CD14-positive monocyte (primary cell): ENCODE results near the gene FHIT. TPM values are rescaled to one million over a fixed set of nuclear protein-coding genes. Genes with fewer than 3 reads are reported as not detected.

ENCODE experiments used
- DNase-seq, 3 donors: peaks; one replicate each; pipeline ENCODE4 v3.0.0-alpha.2; 2011 to 2022
- H2AFZ ChIP-seq: 2 replicates; pipeline ENCODE4 v1.6.0; 2012; ENCODE audit warnings: mild to moderate bottlenecking, low read depth, low read length, inconsistent platforms; ENCODE audit not compliant: insufficient read depth, poor library complexity, severe bottlenecking
- H3K27ac ChIP-seq, 2 donors: 1 replicate in 1 of 2; 2 replicates in 1 of 2; pipeline ENCODE4 v1.5.1; 2012 to 2013; ENCODE audit warnings: low read length in 2 of 2, control low read depth in 1 of 2, inconsistent platforms in 1 of 2, low read depth in 1 of 2, mild to moderate bottlenecking in 1 of 2
- H3K27me3 ChIP-seq, 2 donors: one replicate each; pipeline versions ENCODE4 v1.6.0 to v1.6.1; 2011 to 2013; ENCODE audit warnings: low read length in 2 of 2; ENCODE audit not compliant: control insufficient read depth in 2 of 2, insufficient read depth in 2 of 2
- H3K36me3 ChIP-seq, 2 donors: replicated peaks in 1 of 2; 1 replicate in 1 of 2; 2 replicates in 1 of 2; pipeline versions ENCODE4 v1.5.1 to v1.6.1; 2012 to 2013; ENCODE audit warnings: low read length in 2 of 2, control low read depth in 1 of 2, inconsistent platforms in 1 of 2, mild to moderate bottlenecking in 1 of 2; ENCODE audit not compliant: insufficient read depth in 2 of 2, control insufficient read depth in 1 of 2
- H3K4me1 ChIP-seq, 2 donors: 1 replicate in 1 of 2; 2 replicates in 1 of 2; pipeline versions ENCODE4 v1.5.1 to v1.6.1; 2012 to 2013; ENCODE audit warnings: low read length in 2 of 2, control low read depth in 1 of 2, inconsistent platforms in 1 of 2, mild to moderate bottlenecking in 1 of 2, moderate library complexity in 1 of 2; ENCODE audit not compliant: insufficient read depth in 2 of 2, control insufficient read depth in 1 of 2
- H3K4me2 ChIP-seq: replicated peaks from 2 replicates; pipeline ENCODE3; 2012; ENCODE audit warnings: low read length, moderate library complexity, mild to moderate bottlenecking; ENCODE audit not compliant: poor library complexity, severe bottlenecking; ENCODE audit errors: extremely low read depth
- H3K4me3 ChIP-seq, 3 experiments: fragments of 200-600 bp in 1 of 3; sonication (generic) in 1 of 3; replicated peaks in 1 of 3; 1 replicate in 2 of 3; 2 replicates in 1 of 3; pipeline ENCODE4 v1.5.1; 2011 to 2013; ENCODE audit warnings: low read length in 3 of 3, mild to moderate bottlenecking in 3 of 3, control low read depth in 2 of 3, low read depth in 2 of 3, inconsistent platforms in 1 of 3, moderate library complexity in 1 of 3
- H3K79me2 ChIP-seq: 2 replicates; pipeline ENCODE4 v1.6.0; 2012; ENCODE audit warnings: mild to moderate bottlenecking, control low read depth, inconsistent platforms, low read length, moderate library complexity; ENCODE audit not compliant: insufficient read depth
- H3K9ac ChIP-seq: 2 replicates; pipeline ENCODE4 v1.6.0; 2017; ENCODE audit warnings: low read length, mild to moderate bottlenecking; ENCODE audit not compliant: insufficient read depth, poor library complexity, severe bottlenecking
- H3K9me3 ChIP-seq, 2 donors: replicated peaks in 1 of 2; 1 replicate in 1 of 2; 2 replicates in 1 of 2; pipeline versions ENCODE4 v1.5.1 to v1.6.1; 2012 to 2013; ENCODE audit warnings: low read length in 2 of 2, control low read depth in 1 of 2; ENCODE audit not compliant: control insufficient read depth in 1 of 2, insufficient read depth in 1 of 2
- H4K20me1 ChIP-seq: 2 replicates; pipeline ENCODE4 v1.6.0; 2012; ENCODE audit warnings: mild to moderate bottlenecking, low read length, control low read depth, moderate library complexity; ENCODE audit not compliant: insufficient read depth
- H3K27ac Mint-ChIP-seq, 7 donors: one replicate each; pipeline ENCODE4 v1.8.0; 2020; ENCODE audit warnings: mild to moderate bottlenecking in 7 of 7, mixed read lengths in 7 of 7, moderate library complexity in 6 of 7, inconsistent platforms in 2 of 7
- H3K27me3 Mint-ChIP-seq, 3 donors: one replicate each; pipeline ENCODE4 v1.8.0; 2021 to 2022; ENCODE audit warnings: low read depth in 3 of 3, mild to moderate bottlenecking in 3 of 3, mixed read lengths in 3 of 3, moderate library complexity in 3 of 3, inconsistent platforms in 1 of 3
- H3K36me3 Mint-ChIP-seq, 2 donors: one replicate each; pipeline ENCODE4 v1.8.0; 2020; ENCODE audit warnings: mixed read lengths in 2 of 2, inconsistent platforms in 1 of 2, mild to moderate bottlenecking in 1 of 2
- H3K4me1 Mint-ChIP-seq: one replicate; pipeline ENCODE4 v1.8.0; 2020; ENCODE audit warnings: mild to moderate bottlenecking, mixed read lengths
- H3K4me3 Mint-ChIP-seq, 2 donors: one replicate each; pipeline ENCODE4 v1.8.0; 2020; ENCODE audit warnings: mild to moderate bottlenecking in 2 of 2, mixed read lengths in 2 of 2, moderate library complexity in 1 of 2
- H3K9me3 Mint-ChIP-seq, 7 donors: one replicate each; pipeline ENCODE4 v1.8.0; 2020 to 2022; ENCODE audit warnings: mixed read lengths in 7 of 7, mild to moderate bottlenecking in 6 of 7, moderate library complexity in 6 of 7, inconsistent platforms in 2 of 7
- CTCF ChIP-seq: fragments of 200-600 bp; IDR thresholded peaks from one replicate; pipeline ENCODE4 v1.8.0; 2022; ENCODE audit warnings: antibody characterized with exemption, mild to moderate bottlenecking
- WGBS: methylation state at CpG from one replicate; pipeline ENCODE4 v1.1.5; 2013; ENCODE audit warnings: missing lambda C conversion rate; ENCODE audit not compliant: insufficient coverage; 5-methylcytosine and 5-hydroxymethylcytosine counted together
- intact Hi-C, 2 donors: fragments of 100-400 bp; cut with micrococcal nuclease; formaldehyde crosslinking; loops; one replicate each; pipeline versions ENCODE4 v1.15.0 to v1.15.1; 2023
- polyA plus RNA-seq, 3 donors: library from polyadenylated mRNA; depleted of rRNA in 1 of 3; unstranded in 2 of 3; stranded (reverse) in 1 of 3; fragments of 300-500 nt in 2 of 3; fragments of >200 nt in 1 of 3; fragmentation: Illumina TruSeq in 2 of 3; gene quantifications; 1 replicate in 2 of 3; 2 replicates in 1 of 3; pipeline ENCODE4 v1.2.3, GENCODE V29; 2012 to 2021

The FHIT gene
- polyA plus RNA-seq, 3 donors: 1.7 to 3.4 (median 3.2) TPM

GRCh38 chr3:60729056-60729455, 522.2 kb downstream of the FHIT start:
- peaks cover 9 to 16% of the 10 kb centered on the region in 2 donors for H3K9me3 ChIP-seq
- DNase-seq: no peak
- no peak overlapping the region for H3K4me2 ChIP-seq
- intact Hi-C loops: no loop called here
- no peaks in the 10 kb centered on the region for H3K4me1 ChIP-seq
- no peaks in the 10 kb centered on the region for H3K79me2 ChIP-seq
- H3K4me1 Mint-ChIP-seq: no peaks in the 10 kb centered on the region
- peaks cover 0 to 1% (median 0%) of the 10 kb centered on the region in 3 donors for H3K27me3 Mint-ChIP-seq
- H2AFZ ChIP-seq: no peak overlapping the region
- H3K27me3 ChIP-seq: no peaks in the 10 kb centered on the region
- H3K36me3 ChIP-seq: no peaks in the 10 kb centered on the region
- H3K27ac ChIP-seq: no peak overlapping the region
- no peak for TF ChIP-seq CTCF
- no peaks in the 10 kb centered on the region for H4K20me1 ChIP-seq
- no peak overlapping the region for H3K4me3 ChIP-seq
- no peak overlapping the region for H3K9ac ChIP-seq
- H3K36me3 Mint-ChIP-seq: peaks cover 0 to 4% of the 10 kb centered on the region in 2 donors
- H3K27ac Mint-ChIP-seq: no peak overlapping the region
- no peak overlapping the region for H3K4me3 Mint-ChIP-seq
- WGBS: 90% methylated on average over 2 of the region's 6 CpGs
- H3K9me3 Mint-ChIP-seq: peaks cover 11 to 20% (median 18%) of the 10 kb centered on the region in 7 donors

DNA sequence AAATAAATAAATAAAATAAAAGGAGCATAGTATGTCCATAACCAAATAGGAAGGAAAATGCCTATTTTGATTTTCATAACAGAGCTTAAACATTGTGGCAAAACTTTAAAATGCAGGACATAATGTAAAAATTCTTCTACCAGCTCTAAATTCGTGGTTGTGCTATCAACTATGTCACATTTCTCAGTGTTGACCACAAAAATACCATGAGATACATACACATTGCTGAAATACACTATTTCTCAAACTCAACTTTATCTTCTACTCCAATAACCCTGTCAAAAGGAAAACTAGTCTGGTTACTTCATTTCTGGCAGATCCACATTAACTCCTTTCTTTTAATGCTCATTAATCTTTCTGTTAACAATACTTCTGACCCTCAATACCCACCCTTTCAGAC, 523.2 kb downstream of the FHIT start:
- 10% methylated on average over 1 of the region's 1 CpG for WGBS
- peaks cover 0 to 1% (median 0%) of the 10 kb centered on the region in 3 donors for H3K27me3 Mint-ChIP-seq
- H3K36me3 Mint-ChIP-seq: peaks cover 0 to 4% of the 10 kb centered on the region in 2 donors
- DNase-seq: no peak
- no peak overlapping the region for H2AFZ ChIP-seq
- no peaks in the 10 kb centered on the region for H3K79me2 ChIP-seq
- no peaks in the 10 kb centered on the region for H3K4me1 ChIP-seq
- H3K27me3 ChIP-seq: no peaks in the 10 kb centered on the region
- H3K9ac ChIP-seq: no peak overlapping the region
- H3K4me3 Mint-ChIP-seq: no peak overlapping the region
- no peaks in the 10 kb centered on the region for H3K4me1 Mint-ChIP-seq
- intact Hi-C loops: no loop called here
- TF ChIP-seq CTCF: no peak
- H4K20me1 ChIP-seq: no peaks in the 10 kb centered on the region
- no peak overlapping the region for H3K4me2 ChIP-seq
- no peak overlapping the region for H3K27ac ChIP-seq
- no peak overlapping the region for H3K4me3 ChIP-seq
- H3K36me3 ChIP-seq: no peaks in the 10 kb centered on the region
- no peak overlapping the region for H3K27ac Mint-ChIP-seq
- peaks cover 9 to 16% of the 10 kb centered on the region in 2 donors for H3K9me3 ChIP-seq
- H3K9me3 Mint-ChIP-seq: peaks cover 11 to 20% (median 18%) of the 10 kb centered on the region in 7 donors
